NB4 (cell line): ENCODE results near the gene CABP4.

ENCODE experiments used
- CTCF ChIP-seq: IDR thresholded peaks from one replicate; pipeline ENCODE4 v1.5.1; 2012; ENCODE audit warnings: low read depth, low read length
- POLR2A ChIP-seq: IDR thresholded peaks from 2 replicates; pipeline ENCODE4 v1.6.1; 2011; ENCODE audit warnings: mild to moderate bottlenecking; ENCODE audit not compliant: insufficient read length; ENCODE audit errors: extremely low read depth

DNA sequence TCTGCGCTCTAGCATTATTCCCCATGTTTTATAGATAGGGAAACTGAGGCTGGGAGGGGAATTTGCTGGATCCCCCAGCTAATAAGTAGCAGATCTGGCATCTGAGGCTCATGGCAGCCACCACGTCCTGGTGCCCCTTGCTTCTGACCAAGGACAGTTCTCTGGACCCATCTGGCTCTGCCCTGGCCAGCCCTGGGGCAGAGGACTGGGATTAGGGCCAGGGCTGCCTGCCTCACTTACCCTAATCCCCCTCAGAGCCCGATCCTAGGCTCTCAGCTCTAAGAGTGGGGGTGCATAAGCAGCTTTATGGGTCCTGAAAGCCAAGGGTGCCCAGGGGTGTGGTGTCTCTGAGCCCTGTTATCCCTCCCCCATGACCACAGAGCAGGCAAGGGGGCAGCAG, at the start of gene CABP4:
- TF ChIP-seq POLR2A (no peak), CTCF (no peak)
